Neural cell (in vitro differentiated cells): ENCODE measurements around the gene MEGF6. TPM values are rescaled to one million over a fixed set of nuclear protein-coding genes. Genes with fewer than 3 reads are reported as not detected.

ENCODE experiments used
- H2AFZ ChIP-seq: fragments of 200-600, 300-800 bp; sonication (generic), shearing (Covaris generic); 2 replicates; pipeline ENCODE4 v1.6.0; 2014; ENCODE audit warnings: low read depth, mild to moderate bottlenecking, antibody characterized with exemption, low read length, moderate library complexity
- H3F3A ChIP-seq: fragments of 200-600 bp; shearing (Covaris generic); 2 replicates; pipeline ENCODE4 v1.6.1; 2016; ENCODE audit warnings: mild to moderate bottlenecking, moderate library complexity, mixed read lengths, antibody characterized with exemption, low read length; ENCODE audit not compliant: insufficient read depth, poor library complexity, severe bottlenecking
- H3K27ac ChIP-seq: fragments of 200-600, 300-800 bp; sonication (generic), shearing (Covaris generic); 2 replicates; pipeline ENCODE4 v1.5.1; 2014; ENCODE audit warnings: mild to moderate bottlenecking, low read length, moderate library complexity
- H3K27me3 ChIP-seq: fragments of 300-800, 200-600 bp; sonication (generic), shearing (Covaris generic); 2 replicates; pipeline ENCODE4 v1.6.0; 2014; ENCODE audit warnings: mild to moderate bottlenecking, low read depth, low read length, moderate library complexity; ENCODE audit not compliant: insufficient read depth
- H3K36me3 ChIP-seq: fragments of 300-800, 200-600 bp; sonication (generic), shearing (Covaris generic); 2 replicates; pipeline ENCODE4 v1.5.1; 2014; ENCODE audit warnings: mild to moderate bottlenecking, antibody characterized with exemption, low read length, moderate library complexity; ENCODE audit not compliant: insufficient read depth
- H3K4me2 ChIP-seq: fragments of 300-800, 200-600 bp; sonication (generic), shearing (Covaris generic); 2 replicates; pipeline ENCODE4 v1.6.0; 2014; ENCODE audit warnings: mild to moderate bottlenecking, low read length
- H3K4me3 ChIP-seq: fragments of 300-800, 200-600 bp; sonication (generic), shearing (Covaris generic); 2 replicates; pipeline ENCODE4 v1.5.1; 2014; ENCODE audit warnings: mild to moderate bottlenecking, low read length, moderate library complexity
- H3K79me2 ChIP-seq: fragments of 200-600 bp; shearing (Covaris generic); replicated peaks from 2 replicates; pipeline ENCODE4 v1.6.0; 2014; ENCODE audit warnings: mild to moderate bottlenecking, low read length, moderate library complexity; ENCODE audit not compliant: insufficient read depth
- H3K9ac ChIP-seq: fragments of 300-800, 200-600 bp; sonication (generic), shearing (Covaris generic); 2 replicates; pipeline ENCODE4 v1.6.1; 2016; ENCODE audit warnings: mild to moderate bottlenecking, low read length, mixed read lengths
- H3K9me2 ChIP-seq: fragments of 200-600 bp; shearing (Covaris generic); 2 replicates; pipeline ENCODE4 v1.6.1; 2016; ENCODE audit warnings: mild to moderate bottlenecking, low read length, mixed read lengths; ENCODE audit not compliant: insufficient read depth
- H3K9me3 ChIP-seq: fragments of 200-600, 300-800 bp; sonication (generic), shearing (Covaris generic); 2 replicates; pipeline ENCODE4 v1.6.1; 2016; ENCODE audit warnings: mild to moderate bottlenecking, mixed run types, low read length, moderate library complexity, mixed read lengths
- H4K20me1 ChIP-seq: fragments of 200-600 bp; shearing (Covaris generic); 2 replicates; pipeline ENCODE4 v1.6.1; 2016; ENCODE audit warnings: mild to moderate bottlenecking, mixed run types; ENCODE audit not compliant: insufficient read depth
- EP300 ChIP-seq: fragments of 450-650 bp; conservative IDR thresholded peaks from 2 replicates; pipeline ENCODE4 v1.6.1; 2014; ENCODE audit warnings: antibody characterized with exemption, mild to moderate bottlenecking, moderate library complexity; ENCODE audit not compliant: poor library complexity, severe bottlenecking
- EZH2 ChIP-seq: fragments of 200-600, 300-800 bp; shearing (Covaris generic), sonication (generic); IDR thresholded peaks from 2 replicates; pipeline ENCODE4 v1.6.1; 2014; ENCODE audit warnings: antibody characterized with exemption, low read length, borderline replicate concordance, mild to moderate bottlenecking; ENCODE audit not compliant: insufficient read depth, poor library complexity, severe bottlenecking
- MXI1 ChIP-seq: fragments of 450-650 bp; conservative IDR thresholded peaks from 2 replicates; pipeline ENCODE4 v1.6.1; 2014; ENCODE audit warnings: antibody characterized with exemption, mild to moderate bottlenecking; ENCODE audit not compliant: poor library complexity, severe bottlenecking
- POLR2AphosphoS5 ChIP-seq: IDR thresholded peaks from 2 replicates; pipeline ENCODE4 v1.6.1; 2012
- RAD21 ChIP-seq: fragments of 450-650 bp; conservative IDR thresholded peaks from 2 replicates; pipeline ENCODE4 v1.6.1; 2014; ENCODE audit warnings: antibody characterized with exemption, mild to moderate bottlenecking, moderate library complexity
- SMC3 ChIP-seq: fragments of 450-650 bp; conservative IDR thresholded peaks from 2 replicates; pipeline ENCODE4 v1.6.1; 2014; ENCODE audit warnings: antibody characterized with exemption, mild to moderate bottlenecking, moderate library complexity; ENCODE audit not compliant: poor library complexity
- TAF1 ChIP-seq: IDR thresholded peaks from 2 replicates; pipeline ENCODE4 v1.6.1; 2012; ENCODE audit warnings: low read depth
- polyA plus RNA-seq: library from polyadenylated mRNA; depleted of rRNA; stranded (reverse); fragments of >200 nt; gene quantifications from 2 replicates; pipeline ENCODE4 v1.2.3, GENCODE V29; 2014
- TF ChIP-seq, protein P1 (sequence below): fragments of 450-650 bp; IDR thresholded peaks from 2 replicates; pipeline ENCODE4 v1.5.1; 2014; ENCODE audit warnings: antibody characterized with exemption, mild to moderate bottlenecking, moderate library complexity; ENCODE audit not compliant: poor library complexity, severe bottlenecking
- TF ChIP-seq, protein P2 (sequence below): IDR thresholded peaks from 2 replicates; pipeline ENCODE4 v1.6.1; 2012; ENCODE audit warnings: borderline replicate concordance

MEGF6 gene
- polyA plus RNA-seq, 1 donor from 2014 or later, result 6.0 TPM

DNA sequence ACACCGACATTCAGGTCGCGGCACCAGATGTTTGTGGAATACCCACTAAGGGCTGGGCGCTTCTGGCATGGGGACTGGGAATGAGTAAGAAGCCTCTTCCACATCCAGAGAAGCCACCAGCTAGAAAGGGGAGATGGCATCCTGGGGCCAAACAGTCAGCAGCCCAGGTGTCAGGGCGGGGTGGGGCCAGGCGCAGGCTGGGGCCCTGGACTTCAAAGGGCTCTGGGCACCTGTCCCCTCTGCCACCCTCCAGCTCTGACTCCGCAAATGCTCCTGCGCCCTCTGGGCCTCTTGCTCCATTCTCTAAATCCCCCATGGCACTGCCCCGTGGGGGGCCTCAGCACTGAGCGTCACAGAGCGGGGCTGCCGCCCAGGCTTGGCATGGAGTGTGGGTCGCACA, 70.4 kb downstream of the MEGF6 start:
- Histone ChIP-seq H3K9me3 (no peaks in the 10 kb centered on the region), H2AFZ (no peak overlapping the region), H3K9ac (peak overlapping the region; percentile 39), H4K20me1 (no peaks in the 10 kb centered on the region), H3K27ac (peak overlapping the region; percentile 63), H3K9me2 (no peaks in the 10 kb centered on the region), H3K36me3 (no peaks in the 10 kb centered on the region), H3F3A (no peaks in the 10 kb centered on the region), H3K79me2 (no peaks in the 10 kb centered on the region), H3K4me2 (no peak overlapping the region), H3K4me3 (no peak overlapping the region), H3K27me3 (no peaks in the 10 kb centered on the region)
- TF ChIP-seq, protein P1, sequence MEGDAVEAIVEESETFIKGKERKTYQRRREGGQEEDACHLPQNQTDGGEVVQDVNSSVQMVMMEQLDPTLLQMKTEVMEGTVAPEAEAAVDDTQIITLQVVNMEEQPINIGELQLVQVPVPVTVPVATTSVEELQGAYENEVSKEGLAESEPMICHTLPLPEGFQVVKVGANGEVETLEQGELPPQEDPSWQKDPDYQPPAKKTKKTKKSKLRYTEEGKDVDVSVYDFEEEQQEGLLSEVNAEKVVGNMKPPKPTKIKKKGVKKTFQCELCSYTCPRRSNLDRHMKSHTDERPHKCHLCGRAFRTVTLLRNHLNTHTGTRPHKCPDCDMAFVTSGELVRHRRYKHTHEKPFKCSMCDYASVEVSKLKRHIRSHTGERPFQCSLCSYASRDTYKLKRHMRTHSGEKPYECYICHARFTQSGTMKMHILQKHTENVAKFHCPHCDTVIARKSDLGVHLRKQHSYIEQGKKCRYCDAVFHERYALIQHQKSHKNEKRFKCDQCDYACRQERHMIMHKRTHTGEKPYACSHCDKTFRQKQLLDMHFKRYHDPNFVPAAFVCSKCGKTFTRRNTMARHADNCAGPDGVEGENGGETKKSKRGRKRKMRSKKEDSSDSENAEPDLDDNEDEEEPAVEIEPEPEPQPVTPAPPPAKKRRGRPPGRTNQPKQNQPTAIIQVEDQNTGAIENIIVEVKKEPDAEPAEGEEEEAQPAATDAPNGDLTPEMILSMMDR, result no peak
- TF ChIP-seq SMC3 (no peak), RAD21 (no peak), MXI1 (no peak), EP300 (no peak), TAF1 (no peak), POLR2AphosphoS5 (no peak)
- TF ChIP-seq, protein P2, sequence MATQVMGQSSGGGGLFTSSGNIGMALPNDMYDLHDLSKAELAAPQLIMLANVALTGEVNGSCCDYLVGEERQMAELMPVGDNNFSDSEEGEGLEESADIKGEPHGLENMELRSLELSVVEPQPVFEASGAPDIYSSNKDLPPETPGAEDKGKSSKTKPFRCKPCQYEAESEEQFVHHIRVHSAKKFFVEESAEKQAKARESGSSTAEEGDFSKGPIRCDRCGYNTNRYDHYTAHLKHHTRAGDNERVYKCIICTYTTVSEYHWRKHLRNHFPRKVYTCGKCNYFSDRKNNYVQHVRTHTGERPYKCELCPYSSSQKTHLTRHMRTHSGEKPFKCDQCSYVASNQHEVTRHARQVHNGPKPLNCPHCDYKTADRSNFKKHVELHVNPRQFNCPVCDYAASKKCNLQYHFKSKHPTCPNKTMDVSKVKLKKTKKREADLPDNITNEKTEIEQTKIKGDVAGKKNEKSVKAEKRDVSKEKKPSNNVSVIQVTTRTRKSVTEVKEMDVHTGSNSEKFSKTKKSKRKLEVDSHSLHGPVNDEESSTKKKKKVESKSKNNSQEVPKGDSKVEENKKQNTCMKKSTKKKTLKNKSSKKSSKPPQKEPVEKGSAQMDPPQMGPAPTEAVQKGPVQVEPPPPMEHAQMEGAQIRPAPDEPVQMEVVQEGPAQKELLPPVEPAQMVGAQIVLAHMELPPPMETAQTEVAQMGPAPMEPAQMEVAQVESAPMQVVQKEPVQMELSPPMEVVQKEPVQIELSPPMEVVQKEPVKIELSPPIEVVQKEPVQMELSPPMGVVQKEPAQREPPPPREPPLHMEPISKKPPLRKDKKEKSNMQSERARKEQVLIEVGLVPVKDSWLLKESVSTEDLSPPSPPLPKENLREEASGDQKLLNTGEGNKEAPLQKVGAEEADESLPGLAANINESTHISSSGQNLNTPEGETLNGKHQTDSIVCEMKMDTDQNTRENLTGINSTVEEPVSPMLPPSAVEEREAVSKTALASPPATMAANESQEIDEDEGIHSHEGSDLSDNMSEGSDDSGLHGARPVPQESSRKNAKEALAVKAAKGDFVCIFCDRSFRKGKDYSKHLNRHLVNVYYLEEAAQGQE, result no peak

DNA sequence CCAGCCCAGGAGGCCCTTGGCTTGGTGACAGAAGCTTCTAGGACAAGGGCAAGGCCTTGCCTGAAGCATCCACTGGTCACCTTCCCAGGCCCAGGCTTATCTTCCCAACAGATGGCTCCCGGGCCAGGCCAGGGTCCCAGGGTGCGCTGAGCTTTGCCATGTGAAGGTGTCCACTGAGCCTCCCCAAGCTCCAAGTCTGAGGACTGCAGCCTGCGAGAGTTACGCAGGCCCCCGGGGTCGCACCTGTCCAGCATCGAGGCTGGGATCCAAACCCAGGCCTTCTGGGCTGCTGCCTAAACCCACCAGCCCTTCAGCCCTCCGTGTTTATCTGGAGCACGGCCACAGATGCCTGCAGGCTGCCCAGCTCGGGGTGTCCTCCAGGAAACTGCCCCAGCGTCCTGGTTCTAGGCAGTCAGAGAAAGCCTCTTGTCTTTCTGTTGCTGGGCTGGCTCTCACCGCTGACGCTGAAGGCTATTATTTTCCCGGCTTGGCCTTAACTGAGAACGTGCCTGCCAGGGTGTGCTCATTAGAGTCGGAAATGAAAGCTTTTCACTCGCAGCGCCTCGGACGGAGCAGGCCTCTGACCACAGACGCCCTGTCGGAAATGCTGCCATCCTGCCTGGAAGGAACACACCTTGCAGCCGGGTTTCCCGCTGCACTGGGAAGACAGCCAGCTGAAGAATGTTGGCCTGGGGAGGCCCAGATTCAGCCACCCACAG, 71.4 kb downstream of the MEGF6 start:
- peak overlapping the region; percentile 63 for H3K27ac ChIP-seq
- no peaks in the 10 kb centered on the region for H3F3A ChIP-seq
- H3K79me2 ChIP-seq, result no peaks in the 10 kb centered on the region
- H3K9me3 ChIP-seq, result no peaks in the 10 kb centered on the region
- no peak overlapping the region for H2AFZ ChIP-seq
- TF ChIP-seq, protein P2, result peak; percentile 42
- no peak for TF ChIP-seq EZH2
- no peak for TF ChIP-seq TAF1
- TF ChIP-seq POLR2AphosphoS5, result peak; percentile 29
- no peak for TF ChIP-seq MXI1
- no peak for TF ChIP-seq EP300
- H3K4me3 ChIP-seq, result no peak overlapping the region
- peak overlapping the region; percentile 39 for H3K9ac ChIP-seq
- no peaks in the 10 kb centered on the region for H3K9me2 ChIP-seq
- H3K4me2 ChIP-seq, result no peak overlapping the region
- no peaks in the 10 kb centered on the region for H3K27me3 ChIP-seq
- H4K20me1 ChIP-seq, result no peaks in the 10 kb centered on the region
- H3K36me3 ChIP-seq, result no peaks in the 10 kb centered on the region
